Measurements from ENCODE around the gene SP140L.
A peak's percentile ranks its signal among the peaks of the same experiment; 100 is the strongest.

GRCh38 chr2:230449901-230450467, 123.0 kb downstream of the SP140L start:
- peak; percentile 58 for TF ChIP-seq POLR2AphosphoS5 (IDR thresholded peaks at IDR 0.05; ENCODE audit: low read depth, low read length)
- 0 out of 2 replicates have a peak, but pooled peaks have one; percentile 10 for TF ChIP-seq POLR2A (IDR thresholded peaks at IDR 0.05; ENCODE audit: low read depth, low read length)
- no peak for TF ChIP-seq TAF1 (IDR thresholded peaks at IDR 0.05; ENCODE audit: low read depth, low read length)
